Measurements from ENCODE around the gene C5orf22.

The C5orf22 gene

GRCh38 chr5:31531888-31532547, at the start of gene C5orf22, which contains the start of gene DROSHA:
TSS of gene C5orf22 (plus strand) at chr5:31532301. CDS start at chr5:31532393, 92 bp downstream.
TSS of gene DROSHA (minus strand) at chr5:31532093. CDS start at chr5:31529059, 3,034 bp downstream.
- peak; percentile 93 for FAIRE-seq
- peak; percentile 78 for TF ChIP-seq POLR2A (IDR thresholded peaks at IDR 0.05; ENCODE audit: low read depth, low read length)
- DNase-seq (ENCODE audit: insufficient read length, low spot score) = peak; percentile 94

GRCh38 chr5:31485376-31486207, 46.5 kb upstream of the C5orf22 start:
- no peak for TF ChIP-seq POLR2A (IDR thresholded peaks at IDR 0.05; ENCODE audit: low read depth, low read length)
- no peak for FAIRE-seq
- no peak for DNase-seq (ENCODE audit: insufficient read length, low spot score)

GRCh38 chr5:31486441-31486840, 45.7 kb upstream of the C5orf22 start:
- TF ChIP-seq POLR2A (IDR thresholded peaks at IDR 0.05; ENCODE audit: low read depth, low read length) = no peak
- FAIRE-seq (peak; percentile 60), DNase-seq (ENCODE audit: insufficient read length, low spot score) (no peak)

GRCh38 chr5:31487506-31487905, 44.6 kb upstream of the C5orf22 start:
- DNase-seq (ENCODE audit: insufficient read length, low spot score) (no peak), FAIRE-seq (no peak)
- no peak for TF ChIP-seq POLR2A (IDR thresholded peaks at IDR 0.05; ENCODE audit: low read depth, low read length)

- FAIRE-seq (no peak), DNase-seq (ENCODE audit: insufficient read length, low spot score) (no peak)
- no peak for TF ChIP-seq POLR2A (IDR thresholded peaks at IDR 0.05; ENCODE audit: low read depth, low read length)
Measured at GRCh38 chr5:31492869-31493268, 39.2 kb upstream of the C5orf22 start.

- TF ChIP-seq POLR2A (IDR thresholded peaks at IDR 0.05; ENCODE audit: low read depth, low read length) = no peak
- FAIRE-seq = no peak
Measured at GRCh38 chr5:31495336-31495735, 36.8 kb upstream of the C5orf22 start.

GRCh38 chr5:31496301-31496700, 35.8 kb upstream of the C5orf22 start:
- FAIRE-seq (no peak), DNase-seq (ENCODE audit: insufficient read length, low spot score) (no peak)
- no peak for TF ChIP-seq POLR2A (IDR thresholded peaks at IDR 0.05; ENCODE audit: low read depth, low read length)

More at GRCh38 chr5:31495336-31495735, 36.8 kb upstream of the C5orf22 start:
- no peak for DNase-seq (ENCODE audit: insufficient read length, low spot score)

GRCh38 chr5:31496891-31497290, 35.2 kb upstream of the C5orf22 start:
- no peak for TF ChIP-seq POLR2A (IDR thresholded peaks at IDR 0.05; ENCODE audit: low read depth, low read length)
- no peak for FAIRE-seq
- DNase-seq (ENCODE audit: insufficient read length, low spot score) = no peak

- TF ChIP-seq POLR2A (IDR thresholded peaks at IDR 0.05; ENCODE audit: low read depth, low read length) = no peak
- no peak for FAIRE-seq
- DNase-seq (ENCODE audit: insufficient read length, low spot score) = no peak
Measured at GRCh38 chr5:31500256-31500655, 31.8 kb upstream of the C5orf22 start.

- FAIRE-seq = no peak
- no peak for TF ChIP-seq POLR2A (IDR thresholded peaks at IDR 0.05; ENCODE audit: low read depth, low read length)
- no peak for DNase-seq (ENCODE audit: insufficient read length, low spot score)
Measured at GRCh38 chr5:31502506-31502905, 29.6 kb upstream of the C5orf22 start.

GRCh38 chr5:31504529-31504928, 27.6 kb upstream of the C5orf22 start:
- DNase-seq (ENCODE audit: insufficient read length, low spot score) = no peak
- TF ChIP-seq POLR2A (IDR thresholded peaks at IDR 0.05; ENCODE audit: low read depth, low read length) = no peak
- FAIRE-seq = no peak

GRCh38 chr5:31511305-31511704, 20.8 kb upstream of the C5orf22 start:
- TF ChIP-seq POLR2A (IDR thresholded peaks at IDR 0.05; ENCODE audit: low read depth, low read length) = no peak
- DNase-seq (ENCODE audit: insufficient read length, low spot score) (no peak), FAIRE-seq (no peak)

- FAIRE-seq = no peak
- DNase-seq (ENCODE audit: insufficient read length, low spot score) = no peak
- no peak for TF ChIP-seq POLR2A (IDR thresholded peaks at IDR 0.05; ENCODE audit: low read depth, low read length)
Measured at GRCh38 chr5:31516802-31517201, 15.3 kb upstream of the C5orf22 start.

GRCh38 chr5:31523041-31523440, 9.1 kb upstream of the C5orf22 start:
- no peak for FAIRE-seq
- no peak for TF ChIP-seq POLR2A (IDR thresholded peaks at IDR 0.05; ENCODE audit: low read depth, low read length)
- no peak for DNase-seq (ENCODE audit: insufficient read length, low spot score)
